GM12878 (cell line): ENCODE data around the gene CDHR2. TPM values are rescaled to one million over a fixed set of nuclear protein-coding genes. Genes with fewer than 3 reads are reported as not detected.

Experiments
- ATAC-seq: fragments of 200-7000 bp; cut with Tn5 transposase; 3 replicates; pipeline ENCODE4 v1.9.1; 2020; ENCODE audit warnings: mild to moderate bottlenecking, moderate library complexity
- BruUV-seq: library from RNA; stranded (reverse); fragments of 400-500 nt; replicated peaks from 2 replicates; lab custom pipeline; 2021; lab: Mats Ljungman, UMichigan
- CTCF ChIA-PET: fragments of 300-600 bp; sonication (Branson Sonifier 250); formaldehyde crosslinking; extraction: SDS; loops from one replicate; lab custom pipeline; 2021; ENCODE audit warnings: inconsistent platforms; lab: Yijun Ruan, JAX
- POLR2A ChIA-PET: fragments of 350-600 bp; formaldehyde crosslinking; extraction: SDS; loops from one replicate; lab custom pipeline; 2021; ENCODE audit warnings: inconsistent platforms; lab: Charles Lee
- RAD21 ChIA-PET: fragments of 300-600 bp; sonication (Branson Sonifier 250); formaldehyde crosslinking; loops from one replicate; lab custom pipeline; 2023; ENCODE audit warnings: antibody characterized with exemption; ENCODE audit not compliant: unreplicated experiment; lab: Charles Lee
- SMC1A ChIA-PET: fragments of 300-600 bp; sonication (Branson Sonifier 250); formaldehyde crosslinking; loops from one replicate; lab custom pipeline; 2023; ENCODE audit not compliant: unreplicated experiment, uncharacterized antibody; lab: Charles Lee
- DNase-seq: peaks from one replicate; pipeline ENCODE4 v3.0.0-alpha.2; 2011; ENCODE audit warnings: low read depth, low spot score
- FAIRE-seq: peaks from 3 replicates; lab custom pipeline; 2011; peaks lifted over from hg19 to GRCh38; lab: Jason Lieb, UNC
- H2AFZ ChIP-seq: 2 replicates; pipeline ENCODE4 v1.6.0; 2011; ENCODE audit warnings: low read depth, low read length, control low read depth; ENCODE audit not compliant: control insufficient read depth
- H3K27ac ChIP-seq: 2 replicates; pipeline ENCODE4 v1.5.1; 2011; ENCODE audit warnings: control low read depth; ENCODE audit not compliant: control insufficient read depth, insufficient read depth
- H3K27me3 ChIP-seq, 2 experiments: replicated peaks in 1 of 2; 2 replicates each; pipeline versions ENCODE4 v1.6.0 to v1.6.1; 2011; ENCODE audit warnings: low read length in 1 of 2; ENCODE audit not compliant: control insufficient read depth in 2 of 2, insufficient read depth in 2 of 2
- H3K36me3 ChIP-seq, 2 experiments: 2 replicates each; pipeline ENCODE4 v1.5.1; 2011; ENCODE audit warnings: low read length in 1 of 2; ENCODE audit not compliant: control insufficient read depth in 2 of 2, insufficient read depth in 2 of 2
- H3K4me1 ChIP-seq: 2 replicates; pipeline ENCODE4 v1.6.1; 2011; ENCODE audit warnings: mild to moderate bottlenecking, low read length, moderate library complexity, mixed read lengths; ENCODE audit not compliant: control insufficient read depth, insufficient read depth
- H3K4me2 ChIP-seq: 2 replicates; pipeline ENCODE4 v1.6.0; 2011; ENCODE audit warnings: control low read depth; ENCODE audit not compliant: control insufficient read depth, insufficient read depth
- H3K4me3 ChIP-seq: fragments of 200-600 bp; sonication (generic); 2 replicates; pipeline ENCODE4 v1.5.1; 2016
- H3K79me2 ChIP-seq: 2 replicates; pipeline ENCODE4 v1.6.0; 2011; ENCODE audit warnings: low read length; ENCODE audit not compliant: control insufficient read depth, insufficient read depth
- H3K9ac ChIP-seq: 2 replicates; pipeline ENCODE4 v1.8.0; 2011; ENCODE audit warnings: low read length, control low read depth, mixed read lengths; ENCODE audit not compliant: control insufficient read depth, insufficient read depth
- H3K9me3 ChIP-seq: replicated peaks from 3 replicates; pipeline ENCODE4 v1.5.1; 2011; ENCODE audit warnings: mild to moderate bottlenecking, low read length; ENCODE audit not compliant: control insufficient read depth, insufficient read depth
- H4K20me1 ChIP-seq: 2 replicates; pipeline ENCODE4 v1.6.0; 2011; ENCODE audit not compliant: control insufficient read depth, insufficient read depth
- BCL3 ChIP-seq: IDR thresholded peaks from 2 replicates; pipeline ENCODE4 v1.6.1; 2011; ENCODE audit warnings: borderline replicate concordance, low read depth, mild to moderate bottlenecking, moderate library complexity, low read length; ENCODE audit not compliant: insufficient read depth, poor library complexity, severe bottlenecking
- CHD4 ChIP-seq: fragments of 200-600 bp; sonication (generic); IDR thresholded peaks from 2 replicates; pipeline ENCODE4 v1.6.1; 2016; ENCODE audit warnings: mild to moderate bottlenecking
- DPF2 ChIP-seq: fragments of 450-650 bp; IDR thresholded peaks from 2 replicates; pipeline ENCODE4 v1.6.1; 2017; ENCODE audit warnings: mild to moderate bottlenecking
- HDAC2 ChIP-seq: fragments of 200-600 bp; sonication (generic); IDR thresholded peaks from 2 replicates; pipeline ENCODE4 v1.6.1; 2017
- IKZF2 ChIP-seq, 2 experiments: fragments of 450-650 bp; IDR thresholded peaks; 2 replicates each; pipeline ENCODE4 v1.6.1; 2017; ENCODE audit warnings: mild to moderate bottlenecking in 2 of 2, moderate library complexity in 2 of 2
- RB1 ChIP-seq: fragments of 450-650 bp; formaldehyde crosslinking; IDR thresholded peaks from 2 replicates; pipeline ENCODE4 v1.6.1; 2017; ENCODE audit warnings: mild to moderate bottlenecking, borderline replicate concordance
- RUNX3 ChIP-seq: IDR thresholded peaks from 2 replicates; pipeline ENCODE4 v1.6.1; 2012; ENCODE audit warnings: low read length, inconsistent platforms
- SREBF1 ChIP-seq: IDR thresholded peaks from 2 replicates; pipeline ENCODE4 v1.6.1; 2012; ENCODE audit warnings: mild to moderate bottlenecking, low read length
- ZNF622 ChIP-seq: fragments of 450-650 bp; IDR thresholded peaks from 2 replicates; pipeline ENCODE4 v1.6.1; 2017; ENCODE audit warnings: mild to moderate bottlenecking, inconsistent platforms
- WGBS: methylation state at CpG from one replicate; pipeline ENCODE4 v1.1.6; 2016; ENCODE audit warnings: low lambda C conversion rate; ENCODE audit not compliant: insufficient replicate concordance, insufficient coverage; ENCODE audit errors: missing lambda C conversion rate; 5-methylcytosine and 5-hydroxymethylcytosine counted together
- in situ Hi-C: fragments of 300-500 bp; cut with MboI; formaldehyde crosslinking; loops from 9 replicates; pipeline ENCODE4 v1.14.3; 2018; ENCODE audit warnings: mixed read lengths
- intact Hi-C: fragments of 100-400 bp; cut with micrococcal nuclease; formaldehyde crosslinking; loops from one replicate; pipeline ENCODE4 v1.14.2; 2022; ENCODE audit not compliant: unreplicated experiment
- polyA plus RNA-seq, 11 experiments: library from polyadenylated mRNA; depleted of rRNA in 4 of 11; unstranded in 6 of 11; stranded (reverse) in 5 of 11; fragments of >200 nt; fragmentation: Nextera tagmentation in 4 of 11; fragmentation: Illumina TruSeq in 1 of 11; extraction: Ambion mirVana in 4 of 11; extraction: Trizol in 1 of 11; gene quantifications; 1 replicate in 1 of 11; 2 replicates in 10 of 11; pipeline versions ENCODE4 v1.2.1 to v1.2.3, GENCODE V29; 2011 to 2016; ENCODE audit warnings: inconsistent platforms in 2 of 11, missing spikeins in 2 of 11, low read depth in 1 of 11
- total RNA-seq, 4 experiments: library from RNA; depleted of rRNA in 3 of 4; stranded (reverse); fragments of >200 nt in 3 of 4; fragmentation: Illumina TruSeq in 1 of 4; extraction: Trizol in 1 of 4; gene quantifications; 2 replicates each; pipeline versions ENCODE4 v1.2.1 to v1.2.3, GENCODE V29; 2013 to 2021

CDHR2 gene
- total and polyA plus RNA-seq, 10 of the 15 experiments (the other 5 are each of a cell fraction or from before 2014, with no cell fraction given) = 0.03 to 0.46 (median 0.06) TPM; not detected in 5

- ATAC-seq = no peak
- H4K20me1 ChIP-seq = no peaks in the 10 kb centered on the region
- H3K4me1 ChIP-seq = peaks cover 17% of the 10 kb centered on the region
- no peak overlapping the region for H3K4me3 ChIP-seq
- H3K79me2 ChIP-seq = peaks cover 14% of the 10 kb centered on the region
- BruUV-seq = no TSS peak
- H3K27me3 ChIP-seq = no peaks in the 10 kb centered on the region
- H3K9me3 ChIP-seq = no peaks in the 10 kb centered on the region
- no peak overlapping the region for H3K9ac ChIP-seq
- TF ChIP-seq DPF2 = no peak
- no peak for TF ChIP-seq HDAC2
- no peak for TF ChIP-seq SREBF1
- no peak for TF ChIP-seq BCL3
- no peak for TF ChIP-seq IKZF2 (IDR thresholded peaks at IDR 0.05)
- TF ChIP-seq RB1 = no peak
- TF ChIP-seq CHD4 = no peak
- TF ChIP-seq ZNF622 = no peak
- no peak for TF ChIP-seq RUNX3
- intact Hi-C loops (no loop called here), in situ Hi-C loops (no loop called here)
- FAIRE-seq = no peak
- no peak overlapping the region for H3K4me2 ChIP-seq
- 89% methylated on average over 8 of the region's 8 CpGs for WGBS
- no peaks in the 10 kb centered on the region for H3K36me3 ChIP-seq
- ChIA-PET SMC1A (interaction anchor here (1.0 kb wide), 1 partner anchor 125 kb away, joined by 3 read pairs; the partner anchor contains the start of gene CLTB), RAD21 (interaction anchor here (0.5 kb wide), 1 partner anchor 112 kb away, joined by 4 read pairs; no protein-coding TSS in a partner anchor), POLR2A (interaction anchor here (1.1 kb wide), 1 partner anchor 123 kb away, joined by 4 read pairs; no protein-coding TSS in a partner anchor), CTCF (interaction anchor here (0.8 kb wide), 1 partner anchor 93 kb away, joined by 3 read pairs; the partner anchor contains the start of gene FAF2)
- H2AFZ ChIP-seq = no peak overlapping the region
- no peak overlapping the region for H3K27ac ChIP-seq
- no peak for DNase-seq
Measured at GRCh38 chr5:176540476-176540899, 8.7 kb upstream of the CDHR2 start.
